NCI-H1436 treated with DMSO at 0.1 percent for 48 hours (cell line): ENCODE measurements around the gene TCAP.
"Not testable (repeated sequence)": the region's sequence is repeated elsewhere in the genome, so short reads cannot be mapped to it uniquely, and the experiment has no call there.

Experiments used
- DNase-seq: peaks from one replicate; lab custom pipeline; 2025; lab: John Stamatoyannopoulos, UW

TCAP gene

GRCh38 chr17:39706383-39706782 lies 41.2 kb downstream of the TCAP start:
- no peak for DNase-seq

- no peak for DNase-seq
Observed at GRCh38 chr17:39706921-39707337, 41.8 kb downstream of the TCAP start.

- no peak for DNase-seq
Observed at GRCh38 chr17:39709319-39709997, 44.3 kb downstream of the TCAP start.

- no peak for DNase-seq
Observed at GRCh38 chr17:39709998-39710964, 45.1 kb downstream of the TCAP start.

GRCh38 chr17:39711071-39711470 lies 45.9 kb downstream of the TCAP start:
- not testable (repeated sequence) for DNase-seq

- DNase-seq = no peak
Observed at GRCh38 chr17:39711851-39712250, 46.7 kb downstream of the TCAP start.

GRCh38 chr17:39714234-39714633 lies 49.1 kb downstream of the TCAP start:
- DNase-seq = no peak

- no peak for DNase-seq
Observed at GRCh38 chr17:39715375-39716072, 50.4 kb downstream of the TCAP start.
